CD14-positive monocyte (primary cell): ENCODE measurements around the gene UGT1A5. TPM values are rescaled to one million over a fixed set of nuclear protein-coding genes. Genes with fewer than 3 reads are reported as not detected.

ENCODE experiments used
- DNase-seq, 3 donors: peaks; one replicate each; pipeline ENCODE4 v3.0.0-alpha.2; 2011 to 2022
- H2AFZ ChIP-seq: 2 replicates; pipeline ENCODE4 v1.6.0; 2012; ENCODE audit warnings: mild to moderate bottlenecking, low read depth, low read length, inconsistent platforms; ENCODE audit not compliant: insufficient read depth, poor library complexity, severe bottlenecking
- H3K27ac ChIP-seq, 2 donors: 1 replicate in 1 of 2; 2 replicates in 1 of 2; pipeline ENCODE4 v1.5.1; 2012 to 2013; ENCODE audit warnings: low read length in 2 of 2, control low read depth in 1 of 2, inconsistent platforms in 1 of 2, low read depth in 1 of 2, mild to moderate bottlenecking in 1 of 2
- H3K27me3 ChIP-seq, 2 donors: one replicate each; pipeline versions ENCODE4 v1.6.0 to v1.6.1; 2011 to 2013; ENCODE audit warnings: low read length in 2 of 2; ENCODE audit not compliant: control insufficient read depth in 2 of 2, insufficient read depth in 2 of 2
- H3K36me3 ChIP-seq, 2 donors: replicated peaks in 1 of 2; 1 replicate in 1 of 2; 2 replicates in 1 of 2; pipeline versions ENCODE4 v1.5.1 to v1.6.1; 2012 to 2013; ENCODE audit warnings: low read length in 2 of 2, control low read depth in 1 of 2, inconsistent platforms in 1 of 2, mild to moderate bottlenecking in 1 of 2; ENCODE audit not compliant: insufficient read depth in 2 of 2, control insufficient read depth in 1 of 2
- H3K4me1 ChIP-seq, 2 donors: 1 replicate in 1 of 2; 2 replicates in 1 of 2; pipeline versions ENCODE4 v1.5.1 to v1.6.1; 2012 to 2013; ENCODE audit warnings: low read length in 2 of 2, control low read depth in 1 of 2, inconsistent platforms in 1 of 2, mild to moderate bottlenecking in 1 of 2, moderate library complexity in 1 of 2; ENCODE audit not compliant: insufficient read depth in 2 of 2, control insufficient read depth in 1 of 2
- H3K4me2 ChIP-seq: replicated peaks from 2 replicates; pipeline ENCODE3; 2012; ENCODE audit warnings: low read length, moderate library complexity, mild to moderate bottlenecking; ENCODE audit not compliant: poor library complexity, severe bottlenecking; ENCODE audit errors: extremely low read depth
- H3K4me3 ChIP-seq, 3 experiments: fragments of 200-600 bp in 1 of 3; sonication (generic) in 1 of 3; replicated peaks in 1 of 3; 1 replicate in 2 of 3; 2 replicates in 1 of 3; pipeline ENCODE4 v1.5.1; 2011 to 2013; ENCODE audit warnings: low read length in 3 of 3, mild to moderate bottlenecking in 3 of 3, control low read depth in 2 of 3, low read depth in 2 of 3, inconsistent platforms in 1 of 3, moderate library complexity in 1 of 3
- H3K79me2 ChIP-seq: 2 replicates; pipeline ENCODE4 v1.6.0; 2012; ENCODE audit warnings: mild to moderate bottlenecking, control low read depth, inconsistent platforms, low read length, moderate library complexity; ENCODE audit not compliant: insufficient read depth
- H3K9ac ChIP-seq: 2 replicates; pipeline ENCODE4 v1.6.0; 2017; ENCODE audit warnings: low read length, mild to moderate bottlenecking; ENCODE audit not compliant: insufficient read depth, poor library complexity, severe bottlenecking
- H3K9me3 ChIP-seq, 2 donors: replicated peaks in 1 of 2; 1 replicate in 1 of 2; 2 replicates in 1 of 2; pipeline versions ENCODE4 v1.5.1 to v1.6.1; 2012 to 2013; ENCODE audit warnings: low read length in 2 of 2, control low read depth in 1 of 2; ENCODE audit not compliant: control insufficient read depth in 1 of 2, insufficient read depth in 1 of 2
- H4K20me1 ChIP-seq: 2 replicates; pipeline ENCODE4 v1.6.0; 2012; ENCODE audit warnings: mild to moderate bottlenecking, low read length, control low read depth, moderate library complexity; ENCODE audit not compliant: insufficient read depth
- H3K27ac Mint-ChIP-seq, 7 donors: one replicate each; pipeline ENCODE4 v1.8.0; 2020; ENCODE audit warnings: mild to moderate bottlenecking in 7 of 7, mixed read lengths in 7 of 7, moderate library complexity in 6 of 7, inconsistent platforms in 2 of 7
- H3K27me3 Mint-ChIP-seq, 3 donors: one replicate each; pipeline ENCODE4 v1.8.0; 2021 to 2022; ENCODE audit warnings: low read depth in 3 of 3, mild to moderate bottlenecking in 3 of 3, mixed read lengths in 3 of 3, moderate library complexity in 3 of 3, inconsistent platforms in 1 of 3
- H3K36me3 Mint-ChIP-seq, 2 donors: one replicate each; pipeline ENCODE4 v1.8.0; 2020; ENCODE audit warnings: mixed read lengths in 2 of 2, inconsistent platforms in 1 of 2, mild to moderate bottlenecking in 1 of 2
- H3K4me1 Mint-ChIP-seq: one replicate; pipeline ENCODE4 v1.8.0; 2020; ENCODE audit warnings: mild to moderate bottlenecking, mixed read lengths
- H3K4me3 Mint-ChIP-seq, 2 donors: one replicate each; pipeline ENCODE4 v1.8.0; 2020; ENCODE audit warnings: mild to moderate bottlenecking in 2 of 2, mixed read lengths in 2 of 2, moderate library complexity in 1 of 2
- H3K9me3 Mint-ChIP-seq, 7 donors: one replicate each; pipeline ENCODE4 v1.8.0; 2020 to 2022; ENCODE audit warnings: mixed read lengths in 7 of 7, mild to moderate bottlenecking in 6 of 7, moderate library complexity in 6 of 7, inconsistent platforms in 2 of 7
- WGBS: methylation state at CpG from one replicate; pipeline ENCODE4 v1.1.5; 2013; ENCODE audit warnings: missing lambda C conversion rate; ENCODE audit not compliant: insufficient coverage; 5-methylcytosine and 5-hydroxymethylcytosine counted together
- intact Hi-C, 2 donors: fragments of 100-400 bp; cut with micrococcal nuclease; formaldehyde crosslinking; loops; one replicate each; pipeline versions ENCODE4 v1.15.0 to v1.15.1; 2023
- polyA plus RNA-seq, 3 donors: library from polyadenylated mRNA; depleted of rRNA in 1 of 3; unstranded in 2 of 3; stranded (reverse) in 1 of 3; fragments of 300-500 nt in 2 of 3; fragments of >200 nt in 1 of 3; fragmentation: Illumina TruSeq in 2 of 3; gene quantifications; 1 replicate in 2 of 3; 2 replicates in 1 of 3; pipeline ENCODE4 v1.2.3, GENCODE V29; 2012 to 2021
- TF ChIP-seq, protein P1 (sequence below): fragments of 200-600 bp; IDR thresholded peaks from one replicate; pipeline ENCODE4 v1.8.0; 2022; ENCODE audit warnings: antibody characterized with exemption, mild to moderate bottlenecking

The UGT1A5 gene
- polyA plus RNA-seq, 3 donors: not detected

DNA sequence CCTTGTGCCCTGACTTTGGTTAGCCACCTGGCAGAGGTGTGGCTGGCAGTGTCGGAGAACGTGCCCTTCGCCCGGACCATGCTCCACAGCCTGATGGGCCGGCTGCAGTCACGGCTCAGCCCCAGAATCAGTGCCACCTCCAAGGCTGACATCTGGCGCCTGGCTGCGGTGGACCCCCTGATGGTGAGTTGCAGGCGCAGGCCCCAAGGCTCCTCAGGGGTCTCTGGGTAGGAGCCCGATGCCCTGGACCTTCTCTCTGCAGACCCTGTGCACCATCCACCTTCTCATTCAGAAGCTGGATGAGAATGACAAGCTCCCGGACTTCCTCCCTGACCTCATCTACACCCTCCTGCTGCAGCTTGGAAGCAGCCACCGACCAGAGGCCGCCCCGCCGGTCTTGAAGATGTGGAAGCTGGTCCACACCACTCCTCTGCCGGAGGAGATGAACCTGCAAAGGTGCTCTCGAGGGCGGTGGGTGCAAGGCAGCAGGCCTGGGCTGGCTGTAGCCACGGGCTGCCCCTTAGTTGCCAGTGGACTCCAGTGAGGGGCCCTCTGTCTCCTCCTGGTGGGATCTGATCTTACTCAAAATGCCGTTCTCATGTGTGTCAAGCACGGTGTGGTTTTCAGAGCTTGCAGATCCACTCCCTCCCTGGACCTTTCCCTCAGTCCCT, 109.5 kb downstream of the UGT1A5 start:
- TF ChIP-seq, protein P1, sequence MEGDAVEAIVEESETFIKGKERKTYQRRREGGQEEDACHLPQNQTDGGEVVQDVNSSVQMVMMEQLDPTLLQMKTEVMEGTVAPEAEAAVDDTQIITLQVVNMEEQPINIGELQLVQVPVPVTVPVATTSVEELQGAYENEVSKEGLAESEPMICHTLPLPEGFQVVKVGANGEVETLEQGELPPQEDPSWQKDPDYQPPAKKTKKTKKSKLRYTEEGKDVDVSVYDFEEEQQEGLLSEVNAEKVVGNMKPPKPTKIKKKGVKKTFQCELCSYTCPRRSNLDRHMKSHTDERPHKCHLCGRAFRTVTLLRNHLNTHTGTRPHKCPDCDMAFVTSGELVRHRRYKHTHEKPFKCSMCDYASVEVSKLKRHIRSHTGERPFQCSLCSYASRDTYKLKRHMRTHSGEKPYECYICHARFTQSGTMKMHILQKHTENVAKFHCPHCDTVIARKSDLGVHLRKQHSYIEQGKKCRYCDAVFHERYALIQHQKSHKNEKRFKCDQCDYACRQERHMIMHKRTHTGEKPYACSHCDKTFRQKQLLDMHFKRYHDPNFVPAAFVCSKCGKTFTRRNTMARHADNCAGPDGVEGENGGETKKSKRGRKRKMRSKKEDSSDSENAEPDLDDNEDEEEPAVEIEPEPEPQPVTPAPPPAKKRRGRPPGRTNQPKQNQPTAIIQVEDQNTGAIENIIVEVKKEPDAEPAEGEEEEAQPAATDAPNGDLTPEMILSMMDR: no peak
- no peak overlapping the region for H3K9ac ChIP-seq
- Mint-ChIP-seq H3K36me3 (no peaks in the 10 kb centered on the region), H3K4me3 (no peak overlapping the region), H3K9me3 (peaks cover 0 to 7% (median 0%) of the 10 kb centered on the region in 7 donors), H3K27ac (no peak overlapping the region), H3K27me3 (peaks cover 3 to 6% (median 4%) of the 10 kb centered on the region in 3 donors), H3K4me1 (peaks cover 7% of the 10 kb centered on the region)
- H3K79me2 ChIP-seq: no peaks in the 10 kb centered on the region
- H3K4me1 ChIP-seq: peaks cover 4 to 8% of the 10 kb centered on the region in 2 donors
- no peak overlapping the region for H3K4me2 ChIP-seq
- intact Hi-C loops: no loop called here
- no peaks in the 10 kb centered on the region for H3K36me3 ChIP-seq
- H2AFZ ChIP-seq: no peak overlapping the region
- H3K9me3 ChIP-seq: no peaks in the 10 kb centered on the region
- no peaks in the 10 kb centered on the region for H3K27me3 ChIP-seq
- no peak overlapping the region for H3K27ac ChIP-seq
- 94% methylated on average over 21 of the region's 21 CpGs for WGBS
- DNase-seq: no peak
- no peaks in the 10 kb centered on the region for H4K20me1 ChIP-seq
- H3K4me3 ChIP-seq: no peak overlapping the region

Other genes with a start within 250 kb of the UGT1A5 start
- gene USP40, start 146.1 kb upstream of the UGT1A5 start, polyA plus RNA-seq: 10 to 100 TPM in 1 of 3 donors, 1 to 10 TPM in 2; 4.0 to 13.5 (median 5.1) TPM
- gene UGT1A8, start 95.3 kb upstream of the UGT1A5 start, polyA plus RNA-seq: not detected
- not detected for gene UGT1A10, start 76.5 kb upstream of the UGT1A5 start, polyA plus RNA-seq
- gene UGT1A9, start 41.0 kb upstream of the UGT1A5 start, polyA plus RNA-seq: not detected
- gene UGT1A7, start 31.0 kb upstream of the UGT1A5 start, polyA plus RNA-seq: not detected
- not detected for gene UGT1A6, start 20.0 kb upstream of the UGT1A5 start, polyA plus RNA-seq
- not detected for gene UGT1A4, start 5.8 kb downstream of the UGT1A5 start, polyA plus RNA-seq
- not detected for gene UGT1A3, start 16.1 kb downstream of the UGT1A5 start, polyA plus RNA-seq
- not detected for gene UGT1A1, start 47.4 kb downstream of the UGT1A5 start, polyA plus RNA-seq
- not detected for gene MROH2A, start 65.4 kb downstream of the UGT1A5 start, polyA plus RNA-seq
- not detected for gene HJURP, start 141.6 kb downstream of the UGT1A5 start, polyA plus RNA-seq
- gene TRPM8, start 204.5 kb downstream of the UGT1A5 start, polyA plus RNA-seq: not detected